HepG2 (cell line): ENCODE data around the gene GABRG3. TPM values are rescaled to one million over a fixed set of nuclear protein-coding genes. Genes with fewer than 3 reads are reported as not detected.

Experiments used
- ATAC-seq: fragments of 200-7000 bp; cut with Tn5 transposase; 3 replicates; pipeline ENCODE4 v1.9.1; 2020; ENCODE audit warnings: mild to moderate bottlenecking, moderate library complexity
- BruUV-seq: library from RNA; stranded (reverse); fragments of 400-500 nt; replicated peaks from 2 replicates; lab custom pipeline; 2021; lab: Mats Ljungman, UMichigan
- CTCF ChIA-PET: fragments of 300-600 bp; formaldehyde crosslinking; extraction: SDS; loops from one replicate; lab custom pipeline; 2021; ENCODE audit warnings: low total read pairs, inconsistent platforms, low intra/inter-chr PET ratio; lab: Yijun Ruan, JAX
- POLR2A ChIA-PET: fragments of 350-600 bp; sonication (Branson Sonifier 250); formaldehyde crosslinking; loops from one replicate; lab custom pipeline; 2020; ENCODE audit warnings: antibody characterized with exemption, inconsistent platforms; lab: Yijun Ruan, JAX
- DNase-seq: peaks from one replicate; pipeline ENCODE4 v3.0.0-alpha.2; 2015; ENCODE audit warnings: low spot score
- FAIRE-seq: peaks from 3 replicates; lab custom pipeline; 2011; peaks lifted over from hg19 to GRCh38; lab: Jason Lieb, UNC
- H2AFZ ChIP-seq: one replicate; pipeline ENCODE4 v1.6.1; 2011; ENCODE audit warnings: low read length, inconsistent platforms
- H3K27ac ChIP-seq: fragments of 300-600 bp; 3 replicates; pipeline ENCODE4 v1.8.0; 2011; ENCODE audit warnings: mixed run types, mild to moderate bottlenecking, mixed read lengths, low read length, inconsistent platforms; ENCODE audit not compliant: insufficient read depth; ENCODE audit errors: extremely low read length
- H3K27me3 ChIP-seq, 2 experiments: fragments of 200-600 bp in 1 of 2; 2 replicates in 1 of 2; 3 replicates in 1 of 2; pipeline versions ENCODE4 v1.6.0 to v1.8.0; 2011; ENCODE audit warnings: low read length in 2 of 2, mild to moderate bottlenecking in 2 of 2, moderate library complexity in 2 of 2, inconsistent platforms in 1 of 2; ENCODE audit not compliant: insufficient read depth in 2 of 2, control insufficient read depth in 1 of 2
- H3K36me3 ChIP-seq, 2 experiments: fragments of 200-600 bp in 1 of 2; replicated peaks in 1 of 2; 2 replicates in 1 of 2; 3 replicates in 1 of 2; pipeline versions ENCODE4 v1.5.1 to v1.8.0; 2011; ENCODE audit warnings: low read length in 2 of 2, inconsistent platforms in 1 of 2; ENCODE audit not compliant: insufficient read depth in 2 of 2, control insufficient read depth in 1 of 2
- H3K4me1 ChIP-seq: 2 replicates; pipeline ENCODE4 v1.5.1; 2012; ENCODE audit warnings: low read length, inconsistent platforms; ENCODE audit not compliant: insufficient read depth
- H3K4me2 ChIP-seq: 2 replicates; pipeline ENCODE4 v1.6.0; 2011; ENCODE audit warnings: low read depth, low read length, inconsistent platforms
- H3K4me3 ChIP-seq, 3 experiments: fragments of 200-600 bp in 1 of 3; sonication (generic), shearing (Covaris generic) in 1 of 3; replicated peaks in 1 of 3; 2 replicates each; pipeline ENCODE4 v1.5.1; 2011 to 2016; ENCODE audit warnings: low read length in 3 of 3, inconsistent platforms in 2 of 3, low read depth in 2 of 3, mild to moderate bottlenecking in 2 of 3, control low read depth in 1 of 3, mixed read lengths in 1 of 3; ENCODE audit not compliant: insufficient read depth in 1 of 3
- H3K79me2 ChIP-seq: one replicate; pipeline ENCODE4 v1.6.1; 2011; ENCODE audit warnings: low read length, inconsistent platforms; ENCODE audit not compliant: insufficient read depth
- H3K9ac ChIP-seq: 2 replicates; pipeline ENCODE4 v1.6.0; 2011; ENCODE audit warnings: mild to moderate bottlenecking, low read depth, low read length, inconsistent platforms; ENCODE audit not compliant: insufficient read depth
- H3K9me3 ChIP-seq: 2 replicates; pipeline ENCODE4 v1.5.1; 2012; ENCODE audit warnings: mild to moderate bottlenecking, low read length
- H4K20me1 ChIP-seq: 2 replicates; pipeline ENCODE4 v1.6.0; 2011; ENCODE audit warnings: inconsistent platforms, mild to moderate bottlenecking, low read length, moderate library complexity; ENCODE audit not compliant: insufficient read depth
- CTCF ChIP-seq: sonication (generic); formaldehyde crosslinking; IDR thresholded peaks from 2 replicates; pipeline ENCODE4 v1.5.0; 2020; ENCODE audit warnings: mild to moderate bottlenecking, missing genetic modification reagents, moderate library complexity
- HMGXB4 ChIP-seq, 2 experiments: sonication (generic) in 1 of 2; formaldehyde crosslinking in 1 of 2; IDR thresholded peaks; 2 replicates each; pipeline versions ENCODE4 v1.4.0 to v1.6.1; 2018 to 2020; ENCODE audit warnings: missing genetic modification reagents in 2 of 2, borderline replicate concordance in 1 of 2, low read depth in 1 of 2, mild to moderate bottlenecking in 1 of 2, missing biosample characterization in 1 of 2
- NFKB2 ChIP-seq: sonication (generic); formaldehyde crosslinking; IDR thresholded peaks from 2 replicates; pipeline ENCODE4 v1.4.0; 2020; ENCODE audit warnings: missing genetic modification reagents, borderline replicate concordance
- RAD21 ChIP-seq: fragments of 450-650 bp; formaldehyde crosslinking; IDR thresholded peaks from 2 replicates; pipeline ENCODE4 v1.5.0; 2020; ENCODE audit warnings: mild to moderate bottlenecking
- SATB2 ChIP-seq: sonication (generic); formaldehyde crosslinking; IDR thresholded peaks from 2 replicates; pipeline ENCODE4 v1.5.0; 2020; ENCODE audit warnings: missing genetic modification reagents
- SMC3 ChIP-seq: IDR thresholded peaks from 2 replicates; pipeline ENCODE4 v1.6.1; 2011; ENCODE audit warnings: low read length, improper control_type of control experiment
- STAG1 ChIP-seq: sonication (generic); formaldehyde crosslinking; IDR thresholded peaks from 2 replicates; pipeline ENCODE4 v1.4.0; 2020; ENCODE audit warnings: missing genetic modification reagents
- TEAD3 ChIP-seq: optimal IDR thresholded peaks from 2 replicates; pipeline ENCODE3; 2016; ENCODE audit warnings: borderline replicate concordance
- XRCC5 ChIP-seq: fragments of 200-400 bp; formaldehyde crosslinking; optimal IDR thresholded peaks from 2 replicates; pipeline ENCODE3; 2017; ENCODE audit warnings: mild to moderate bottlenecking, low read length
- ZBTB40 ChIP-seq, 2 experiments: fragments of 450-650 bp in 1 of 2; sonication (generic) in 1 of 2; formaldehyde crosslinking in 1 of 2; IDR thresholded peaks; 2 replicates each; pipeline versions ENCODE4 v1.6.1 to v1.8.0; 2016 to 2022; ENCODE audit warnings: antibody characterized with exemption in 1 of 2, mild to moderate bottlenecking in 1 of 2, missing genetic modification reagents in 1 of 2
- WGBS: methylation state at CpG from one replicate; pipeline ENCODE4 v1.1.6; 2017; ENCODE audit warnings: low lambda C conversion rate; 5-methylcytosine and 5-hydroxymethylcytosine counted together
- in situ Hi-C: cut with HindIII; loops from 2 replicates; pipeline ENCODE4 v1.10.0; 2017; ENCODE audit warnings: low pct_unique_long_range_greater_than_20kb; ENCODE audit not compliant: extremely low pct_ligation_motif_present
- intact Hi-C: fragments of 100-400 bp; cut with micrococcal nuclease; formaldehyde crosslinking; loops from one replicate; pipeline ENCODE4 v1.10.0; 2022; ENCODE audit not compliant: unreplicated experiment
- polyA plus RNA-seq, 8 experiments: library from polyadenylated mRNA; depleted of rRNA in 3 of 8; stranded (reverse) in 7 of 8; unstranded in 1 of 8; fragments of >200 nt; fragmentation: Illumina TruSeq in 4 of 8; extraction: Trizol in 4 of 8; gene quantifications; 2 replicates each; pipeline versions ENCODE4 v1.2.1 to v1.2.3, GENCODE V29; 2011 to 2016; ENCODE audit warnings: low read depth in 4 of 8, missing spikeins in 1 of 8, mixed read lengths in 1 of 8; ENCODE audit not compliant: insufficient read depth in 1 of 8
- total RNA-seq, 5 experiments: library from RNA; depleted of rRNA; stranded (reverse); fragments of >200 nt; fragmentation: Illumina TruSeq; extraction: Trizol; gene quantifications; 2 replicates each; pipeline ENCODE4 v1.2.3, GENCODE V29; 2016; ENCODE audit warnings: low read depth in 1 of 5

The GABRG3 gene
- total and polyA plus RNA-seq, 2 of the 13 experiments (the other 11 are each of a cell fraction or from before 2014, with no cell fraction given), result not detected

GRCh38 chr15:27017168-27017809, 46.3 kb downstream of the GABRG3 start:
- Histone ChIP-seq H3K79me2 (no peaks in the 10 kb centered on the region), H3K9ac (no peak overlapping the region), H2AFZ (no peak overlapping the region), H3K9me3 (no peaks in the 10 kb centered on the region), H4K20me1 (no peaks in the 10 kb centered on the region), H3K4me2 (no peak overlapping the region), H3K4me3 (no peak overlapping the region), H3K27me3 (peaks cover 0 to 2% of the 10 kb centered on the region in 2 experiments; a peak in 1 of 5 replicates), H3K36me3 (no peaks in the 10 kb centered on the region), H3K4me1 (no peaks in the 10 kb centered on the region), H3K27ac (no peak overlapping the region)
- 20% methylated on average over 9 of the region's 10 CpGs for WGBS
- in situ Hi-C loops, result loop anchor here (5.0 kb wide), 1 partner anchor 125 kb away; no protein-coding TSS in a partner anchor
- peak; percentile 99 for ATAC-seq
- FAIRE-seq, result peak; percentile 84
- ChIA-PET POLR2A (no interaction called here), CTCF (interaction anchor here (0.9 to 3.1 kb wide), 3 partner anchors 43 to 131 kb away, joined by 3 to 65 read pairs (median 3); no protein-coding TSS in a partner anchor)
- intact Hi-C loops, result loop anchor here (1.0 to 2.0 kb wide), 2 partner anchors 42 to 128 kb away; no protein-coding TSS in a partner anchor
- BruUV-seq, result no TSS peak
- DNase-seq, result peak; percentile 73
- TF ChIP-seq NFKB2 (no peak), SMC3 (peak; percentile 86), SATB2 (CRISPR knock-in tag) (no peak), ZBTB40 (IDR thresholded peaks at IDR 0.05) (peak; percentile 76), ZBTB40 (CRISPR knock-in tag; IDR thresholded peaks at IDR 0.05) (no peak), TEAD3 (CRISPR knock-in tag) (peak; percentile 45), CTCF (CRISPR knock-in tag) (peak; percentile 83), HMGXB4 (CRISPR knock-in tag; IDR thresholded peaks at IDR 0.05; ENCODE audit: borderline replicate concordance in 1 of 2, low read depth in 1 of 2) (0 out of 4 replicates have a peak, but pooled peaks of 1 of the 2 experiments have one; percentile 37), RAD21 (CRISPR knock-in tag) (peak; percentile 69), STAG1 (CRISPR knock-in tag) (peak; percentile 70), XRCC5 (peak; percentile 67)
